Activated CD4-positive, alpha-beta T cell treated with anti-CD3 and anti-CD28 coated beads for 24 hours (primary cell): ENCODE results near the gene PLXNA4.

Experiments used
- DNase-seq, 2 donors: peaks; one replicate each; pipeline ENCODE4 v3.0.0-alpha.2; 2020; ENCODE audit warnings: low read depth in 2 of 2

PLXNA4 gene

GRCh38 chr7:132091706-132092105, 484.6 kb downstream of the PLXNA4 start:
- no peak for DNase-seq

GRCh38 chr7:132090444-132090843, 485.8 kb downstream of the PLXNA4 start:
- DNase-seq, result no peak

GRCh38 chr7:132089356-132089755, 486.9 kb downstream of the PLXNA4 start:
- DNase-seq, result no peak

GRCh38 chr7:132087421-132087820, 488.8 kb downstream of the PLXNA4 start:
- no peak for DNase-seq

GRCh38 chr7:132084776-132085388, 491.4 kb downstream of the PLXNA4 start:
- DNase-seq, result no peak

- DNase-seq, result no peak
Observed at GRCh38 chr7:132083537-132084123, 492.6 kb downstream of the PLXNA4 start.

GRCh38 chr7:132083126-132083525, 493.1 kb downstream of the PLXNA4 start:
- no peak for DNase-seq

- no peak for DNase-seq
Observed at GRCh38 chr7:132082394-132082793, 493.9 kb downstream of the PLXNA4 start.

GRCh38 chr7:132081686-132082085, 494.6 kb downstream of the PLXNA4 start:
- no peak for DNase-seq

GRCh38 chr7:132080967-132081668, 495.2 kb downstream of the PLXNA4 start:
- DNase-seq, result no peak

- no peak for DNase-seq
Observed at GRCh38 chr7:132080467-132080866, 495.8 kb downstream of the PLXNA4 start.

GRCh38 chr7:132078891-132079735, 497.2 kb downstream of the PLXNA4 start:
- no peak for DNase-seq

GRCh38 chr7:132077971-132078685, 498.1 kb downstream of the PLXNA4 start:
- DNase-seq, result no peak

GRCh38 chr7:132076301-132077035, 499.8 kb downstream of the PLXNA4 start:
- no peak for DNase-seq

- no peak for DNase-seq
Observed at GRCh38 chr7:132075515-132075914, 500.8 kb downstream of the PLXNA4 start.

GRCh38 chr7:132073920-132074589, 502.2 kb downstream of the PLXNA4 start:
- DNase-seq, result no peak
